Liver (tissue), 9 donors: ENCODE results near the gene IL21R. TPM values are rescaled to one million over a fixed set of nuclear protein-coding genes. Genes with fewer than 3 reads are reported as not detected.

Experiments
- DNase-seq: peaks from one replicate; pipeline ENCODE4 v3.0.0-alpha.2; 2017; ENCODE audit warnings: low spot score
- H3K27ac ChIP-seq, 2 donors: one replicate each; pipeline ENCODE4 v1.7.0; 2013; ENCODE audit warnings: inconsistent platforms in 2 of 2, low read length in 2 of 2, control low read depth in 1 of 2, low read depth in 1 of 2, mild to moderate bottlenecking in 1 of 2
- H3K27me3 ChIP-seq, 4 donors: one replicate each; pipeline versions ENCODE4 v1.6.1 to v1.7.0; 2013; ENCODE audit warnings: low read length in 3 of 4, inconsistent platforms in 1 of 4, mild to moderate bottlenecking in 1 of 4, moderate library complexity in 1 of 4; ENCODE audit not compliant: control insufficient read depth in 4 of 4, insufficient read depth in 4 of 4
- H3K36me3 ChIP-seq, 4 donors: one replicate each; pipeline versions ENCODE4 v1.6.1 to v1.7.0; 2013; ENCODE audit warnings: low read length in 3 of 4, mild to moderate bottlenecking in 3 of 4, low read depth in 1 of 4, moderate library complexity in 1 of 4; ENCODE audit not compliant: control insufficient read depth in 4 of 4, insufficient read depth in 3 of 4
- H3K4me1 ChIP-seq, 4 donors: one replicate each; pipeline versions ENCODE4 v1.6.1 to v1.7.0; 2013; ENCODE audit warnings: low read length in 3 of 4, mild to moderate bottlenecking in 3 of 4, moderate library complexity in 1 of 4; ENCODE audit not compliant: control insufficient read depth in 4 of 4, insufficient read depth in 4 of 4
- H3K4me3 ChIP-seq, 3 donors: one replicate each; pipeline versions ENCODE4 v1.6.1 to v1.7.0; 2013; ENCODE audit warnings: low read length in 3 of 3, control low read depth in 1 of 3, low read depth in 1 of 3, mild to moderate bottlenecking in 1 of 3
- H3K9ac ChIP-seq, 2 donors: one replicate each; pipeline ENCODE4 v1.7.0; 2013; ENCODE audit warnings: low read length in 2 of 2, mild to moderate bottlenecking in 2 of 2, moderate library complexity in 2 of 2, control low read depth in 1 of 2, low read depth in 1 of 2
- H3K9me3 ChIP-seq, 4 donors: one replicate each; pipeline versions ENCODE4 v1.6.1 to v1.7.0; 2013; ENCODE audit warnings: low read length in 3 of 4; ENCODE audit not compliant: control insufficient read depth in 4 of 4
- EGR1 ChIP-seq, 2 donors: IDR thresholded peaks; 2 replicates each; pipeline ENCODE4 v1.6.1; 2016 to 2018; ENCODE audit warnings: antibody characterized with exemption in 2 of 2, low read depth in 2 of 2
- FOXA1 ChIP-seq: IDR thresholded peaks from 2 replicates; pipeline ENCODE4 v1.6.1; 2016; ENCODE audit warnings: antibody characterized with exemption
- FOXA2 ChIP-seq: IDR thresholded peaks from 2 replicates; pipeline ENCODE4 v1.6.1; 2016; ENCODE audit warnings: antibody characterized with exemption
- GABPA ChIP-seq, 2 donors: IDR thresholded peaks in 1 of 2; conservative IDR thresholded peaks in 1 of 2; 2 replicates each; pipeline ENCODE4 v1.6.1; 2016; ENCODE audit warnings: antibody characterized with exemption in 2 of 2, mild to moderate bottlenecking in 1 of 2, moderate library complexity in 1 of 2
- HNF4G ChIP-seq: IDR thresholded peaks from 2 replicates; pipeline ENCODE4 v1.6.1; 2016; ENCODE audit warnings: antibody characterized with exemption
- JUND ChIP-seq, 2 donors: IDR thresholded peaks; 2 replicates each; pipeline ENCODE4 v1.6.1; 2016; ENCODE audit warnings: antibody characterized with exemption in 2 of 2
- NR2F2 ChIP-seq: IDR thresholded peaks from 2 replicates; pipeline ENCODE4 v1.6.1; 2016; ENCODE audit warnings: antibody characterized with exemption
- RAD21 ChIP-seq, 2 donors: IDR thresholded peaks; 2 replicates each; pipeline ENCODE4 v1.6.1; 2016; ENCODE audit warnings: antibody characterized with exemption in 2 of 2, mild to moderate bottlenecking in 2 of 2
- RXRA ChIP-seq, 2 donors: IDR thresholded peaks; 2 replicates each; pipeline ENCODE4 v1.6.1; 2017 to 2018; ENCODE audit warnings: antibody characterized with exemption in 2 of 2, mild to moderate bottlenecking in 1 of 2
- SP1 ChIP-seq: IDR thresholded peaks from 2 replicates; pipeline ENCODE4 v1.6.1; 2018; ENCODE audit warnings: antibody characterized with exemption, mild to moderate bottlenecking
- TAF1 ChIP-seq: conservative IDR thresholded peaks from 2 replicates; pipeline ENCODE4 v1.6.1; 2016; ENCODE audit warnings: antibody characterized with exemption, mild to moderate bottlenecking
- YY1 ChIP-seq: IDR thresholded peaks from 2 replicates; pipeline ENCODE4 v1.6.1; 2016; ENCODE audit warnings: antibody characterized with exemption, mild to moderate bottlenecking
- ZBTB33 ChIP-seq: IDR thresholded peaks from 2 replicates; pipeline ENCODE4 v1.6.1; 2016; ENCODE audit warnings: antibody characterized with exemption
- WGBS: extraction: QIAGEN DNeasy Blood & Tissue Kit; methylation state at CpG from one replicate; pipeline ENCODE4 v1.1.7; 2013; 5-methylcytosine and 5-hydroxymethylcytosine counted together
- polyA plus RNA-seq, 2 donors: library from polyadenylated mRNA; stranded (reverse) in 1 of 2; unstranded in 1 of 2; fragments of 200-250 nt in 1 of 2; fragments of >200 nt in 1 of 2; fragmentation: Nextera tagmentation in 1 of 2; extraction: Ambion mirVana in 1 of 2; gene quantifications; one replicate each; pipeline versions ENCODE4 v1.2.1 to v1.2.3, GENCODE V29; 2013 to 2015
- total RNA-seq, 2 donors: library from RNA; depleted of rRNA; stranded (reverse); fragments of >200 nt; gene quantifications; one replicate each; pipeline ENCODE4 v1.2.3, GENCODE V29; 2014
- TF ChIP-seq, protein P1 (sequence below): IDR thresholded peaks from 2 replicates; pipeline ENCODE4 v1.6.1; 2016; ENCODE audit warnings: antibody characterized with exemption, mild to moderate bottlenecking
- TF ChIP-seq, protein P2 (sequence below): fragments of 150-350 bp; IDR thresholded peaks from 2 replicates; pipeline ENCODE4 v1.5.1; 2017; ENCODE audit warnings: improper control_type of control experiment, low read depth, low read length; ENCODE audit not compliant: missing input control
- TF ChIP-seq, protein P3 (sequence below): IDR thresholded peaks from 2 replicates; pipeline ENCODE4 v1.6.1; 2016; ENCODE audit warnings: antibody characterized with exemption
- donor health status: healthy.
- donor health status: healthy.
- donor health status: healthy.
- donor health status: healthy.
- donor health status: healthy.

IL21R gene
- total and polyA plus RNA-seq, 4 donors = 0.19 to 0.84 (median 0.39) TPM

DNA sequence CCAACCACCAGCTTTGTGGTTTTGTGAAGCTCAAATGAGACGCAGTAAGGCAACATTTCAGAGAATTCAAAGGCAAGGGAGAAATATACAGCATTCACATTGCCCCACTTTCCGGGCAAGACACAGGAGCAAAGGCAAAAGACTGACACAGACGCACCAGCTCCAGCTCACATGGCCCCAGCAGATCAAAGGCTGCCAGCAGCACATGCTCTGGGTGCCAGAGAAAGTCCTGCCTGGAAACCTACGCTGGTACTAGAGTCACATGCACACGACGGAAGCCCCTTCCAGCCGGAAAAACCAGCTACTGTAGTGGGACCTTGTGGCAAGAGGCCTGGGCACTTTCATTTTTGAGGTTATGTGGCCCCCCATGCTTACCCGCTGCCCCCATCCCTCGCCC is 97.7 kb downstream of the IL21R start:
- H3K27ac ChIP-seq = no peak overlapping the region

More for the DNA sequence above, 97.7 kb downstream of the IL21R start:
- Histone ChIP-seq H3K9me3 (no peaks in the 10 kb centered on the region), H3K4me3 (no peak overlapping the region), H3K9ac (no peak overlapping the region), H3K4me1 (no peaks in the 10 kb centered on the region), H3K36me3 (peaks cover 20 to 93% (median 63%) of the 10 kb centered on the region in 4 donors), H3K27me3 (no peaks in the 10 kb centered on the region)
- TF ChIP-seq SP1 (no peak), FOXA1 (no peak), JUND (IDR thresholded peaks at IDR 0.05) (no peak), GABPA (IDR thresholded peaks at IDR 0.05 in 1 of 2, conservative IDR thresholded peaks at IDR 0.05 in 1 of 2) (no peak), FOXA2 (no peak), HNF4G (no peak), TAF1 (no peak), EGR1 (IDR thresholded peaks at IDR 0.05; ENCODE audit: low read depth in 2 of 2) (no peak), ZBTB33 (no peak), RAD21 (IDR thresholded peaks at IDR 0.05) (no peak), RXRA (IDR thresholded peaks at IDR 0.05) (no peak), NR2F2 (no peak), YY1 (no peak)
- TF ChIP-seq, protein P1, sequence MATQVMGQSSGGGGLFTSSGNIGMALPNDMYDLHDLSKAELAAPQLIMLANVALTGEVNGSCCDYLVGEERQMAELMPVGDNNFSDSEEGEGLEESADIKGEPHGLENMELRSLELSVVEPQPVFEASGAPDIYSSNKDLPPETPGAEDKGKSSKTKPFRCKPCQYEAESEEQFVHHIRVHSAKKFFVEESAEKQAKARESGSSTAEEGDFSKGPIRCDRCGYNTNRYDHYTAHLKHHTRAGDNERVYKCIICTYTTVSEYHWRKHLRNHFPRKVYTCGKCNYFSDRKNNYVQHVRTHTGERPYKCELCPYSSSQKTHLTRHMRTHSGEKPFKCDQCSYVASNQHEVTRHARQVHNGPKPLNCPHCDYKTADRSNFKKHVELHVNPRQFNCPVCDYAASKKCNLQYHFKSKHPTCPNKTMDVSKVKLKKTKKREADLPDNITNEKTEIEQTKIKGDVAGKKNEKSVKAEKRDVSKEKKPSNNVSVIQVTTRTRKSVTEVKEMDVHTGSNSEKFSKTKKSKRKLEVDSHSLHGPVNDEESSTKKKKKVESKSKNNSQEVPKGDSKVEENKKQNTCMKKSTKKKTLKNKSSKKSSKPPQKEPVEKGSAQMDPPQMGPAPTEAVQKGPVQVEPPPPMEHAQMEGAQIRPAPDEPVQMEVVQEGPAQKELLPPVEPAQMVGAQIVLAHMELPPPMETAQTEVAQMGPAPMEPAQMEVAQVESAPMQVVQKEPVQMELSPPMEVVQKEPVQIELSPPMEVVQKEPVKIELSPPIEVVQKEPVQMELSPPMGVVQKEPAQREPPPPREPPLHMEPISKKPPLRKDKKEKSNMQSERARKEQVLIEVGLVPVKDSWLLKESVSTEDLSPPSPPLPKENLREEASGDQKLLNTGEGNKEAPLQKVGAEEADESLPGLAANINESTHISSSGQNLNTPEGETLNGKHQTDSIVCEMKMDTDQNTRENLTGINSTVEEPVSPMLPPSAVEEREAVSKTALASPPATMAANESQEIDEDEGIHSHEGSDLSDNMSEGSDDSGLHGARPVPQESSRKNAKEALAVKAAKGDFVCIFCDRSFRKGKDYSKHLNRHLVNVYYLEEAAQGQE = no peak
- TF ChIP-seq, protein P2, sequence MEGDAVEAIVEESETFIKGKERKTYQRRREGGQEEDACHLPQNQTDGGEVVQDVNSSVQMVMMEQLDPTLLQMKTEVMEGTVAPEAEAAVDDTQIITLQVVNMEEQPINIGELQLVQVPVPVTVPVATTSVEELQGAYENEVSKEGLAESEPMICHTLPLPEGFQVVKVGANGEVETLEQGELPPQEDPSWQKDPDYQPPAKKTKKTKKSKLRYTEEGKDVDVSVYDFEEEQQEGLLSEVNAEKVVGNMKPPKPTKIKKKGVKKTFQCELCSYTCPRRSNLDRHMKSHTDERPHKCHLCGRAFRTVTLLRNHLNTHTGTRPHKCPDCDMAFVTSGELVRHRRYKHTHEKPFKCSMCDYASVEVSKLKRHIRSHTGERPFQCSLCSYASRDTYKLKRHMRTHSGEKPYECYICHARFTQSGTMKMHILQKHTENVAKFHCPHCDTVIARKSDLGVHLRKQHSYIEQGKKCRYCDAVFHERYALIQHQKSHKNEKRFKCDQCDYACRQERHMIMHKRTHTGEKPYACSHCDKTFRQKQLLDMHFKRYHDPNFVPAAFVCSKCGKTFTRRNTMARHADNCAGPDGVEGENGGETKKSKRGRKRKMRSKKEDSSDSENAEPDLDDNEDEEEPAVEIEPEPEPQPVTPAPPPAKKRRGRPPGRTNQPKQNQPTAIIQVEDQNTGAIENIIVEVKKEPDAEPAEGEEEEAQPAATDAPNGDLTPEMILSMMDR = no peak
- TF ChIP-seq, protein P3, sequence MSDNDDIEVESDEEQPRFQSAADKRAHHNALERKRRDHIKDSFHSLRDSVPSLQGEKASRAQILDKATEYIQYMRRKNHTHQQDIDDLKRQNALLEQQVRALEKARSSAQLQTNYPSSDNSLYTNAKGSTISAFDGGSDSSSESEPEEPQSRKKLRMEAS = no peak
- no peak for DNase-seq
- WGBS = 98% methylated on average over 9 of the region's 9 CpGs
